CD14-positive monocyte (primary cell): ENCODE measurements around the gene GHRH. TPM values are rescaled to one million over a fixed set of nuclear protein-coding genes. Genes with fewer than 3 reads are reported as not detected.

Experiments
- DNase-seq, 3 donors: peaks; one replicate each; pipeline ENCODE4 v3.0.0-alpha.2; 2011 to 2022
- H2AFZ ChIP-seq: 2 replicates; pipeline ENCODE4 v1.6.0; 2012; ENCODE audit warnings: mild to moderate bottlenecking, low read depth, low read length, inconsistent platforms; ENCODE audit not compliant: insufficient read depth, poor library complexity, severe bottlenecking
- H3K27ac ChIP-seq, 2 donors: 1 replicate in 1 of 2; 2 replicates in 1 of 2; pipeline ENCODE4 v1.5.1; 2012 to 2013; ENCODE audit warnings: low read length in 2 of 2, control low read depth in 1 of 2, inconsistent platforms in 1 of 2, low read depth in 1 of 2, mild to moderate bottlenecking in 1 of 2
- H3K27me3 ChIP-seq, 2 donors: one replicate each; pipeline versions ENCODE4 v1.6.0 to v1.6.1; 2011 to 2013; ENCODE audit warnings: low read length in 2 of 2; ENCODE audit not compliant: control insufficient read depth in 2 of 2, insufficient read depth in 2 of 2
- H3K36me3 ChIP-seq, 2 donors: replicated peaks in 1 of 2; 1 replicate in 1 of 2; 2 replicates in 1 of 2; pipeline versions ENCODE4 v1.5.1 to v1.6.1; 2012 to 2013; ENCODE audit warnings: low read length in 2 of 2, control low read depth in 1 of 2, inconsistent platforms in 1 of 2, mild to moderate bottlenecking in 1 of 2; ENCODE audit not compliant: insufficient read depth in 2 of 2, control insufficient read depth in 1 of 2
- H3K4me1 ChIP-seq, 2 donors: 1 replicate in 1 of 2; 2 replicates in 1 of 2; pipeline versions ENCODE4 v1.5.1 to v1.6.1; 2012 to 2013; ENCODE audit warnings: low read length in 2 of 2, control low read depth in 1 of 2, inconsistent platforms in 1 of 2, mild to moderate bottlenecking in 1 of 2, moderate library complexity in 1 of 2; ENCODE audit not compliant: insufficient read depth in 2 of 2, control insufficient read depth in 1 of 2
- H3K4me2 ChIP-seq: replicated peaks from 2 replicates; pipeline ENCODE3; 2012; ENCODE audit warnings: low read length, moderate library complexity, mild to moderate bottlenecking; ENCODE audit not compliant: poor library complexity, severe bottlenecking; ENCODE audit errors: extremely low read depth
- H3K4me3 ChIP-seq, 3 experiments: fragments of 200-600 bp in 1 of 3; sonication (generic) in 1 of 3; replicated peaks in 1 of 3; 1 replicate in 2 of 3; 2 replicates in 1 of 3; pipeline ENCODE4 v1.5.1; 2011 to 2013; ENCODE audit warnings: low read length in 3 of 3, mild to moderate bottlenecking in 3 of 3, control low read depth in 2 of 3, low read depth in 2 of 3, inconsistent platforms in 1 of 3, moderate library complexity in 1 of 3
- H3K79me2 ChIP-seq: 2 replicates; pipeline ENCODE4 v1.6.0; 2012; ENCODE audit warnings: mild to moderate bottlenecking, control low read depth, inconsistent platforms, low read length, moderate library complexity; ENCODE audit not compliant: insufficient read depth
- H3K9ac ChIP-seq: 2 replicates; pipeline ENCODE4 v1.6.0; 2017; ENCODE audit warnings: low read length, mild to moderate bottlenecking; ENCODE audit not compliant: insufficient read depth, poor library complexity, severe bottlenecking
- H3K9me3 ChIP-seq, 2 donors: replicated peaks in 1 of 2; 1 replicate in 1 of 2; 2 replicates in 1 of 2; pipeline versions ENCODE4 v1.5.1 to v1.6.1; 2012 to 2013; ENCODE audit warnings: low read length in 2 of 2, control low read depth in 1 of 2; ENCODE audit not compliant: control insufficient read depth in 1 of 2, insufficient read depth in 1 of 2
- H4K20me1 ChIP-seq: 2 replicates; pipeline ENCODE4 v1.6.0; 2012; ENCODE audit warnings: mild to moderate bottlenecking, low read length, control low read depth, moderate library complexity; ENCODE audit not compliant: insufficient read depth
- H3K27ac Mint-ChIP-seq, 7 donors: one replicate each; pipeline ENCODE4 v1.8.0; 2020; ENCODE audit warnings: mild to moderate bottlenecking in 7 of 7, mixed read lengths in 7 of 7, moderate library complexity in 6 of 7, inconsistent platforms in 2 of 7
- H3K27me3 Mint-ChIP-seq, 3 donors: one replicate each; pipeline ENCODE4 v1.8.0; 2021 to 2022; ENCODE audit warnings: low read depth in 3 of 3, mild to moderate bottlenecking in 3 of 3, mixed read lengths in 3 of 3, moderate library complexity in 3 of 3, inconsistent platforms in 1 of 3
- H3K36me3 Mint-ChIP-seq, 2 donors: one replicate each; pipeline ENCODE4 v1.8.0; 2020; ENCODE audit warnings: mixed read lengths in 2 of 2, inconsistent platforms in 1 of 2, mild to moderate bottlenecking in 1 of 2
- H3K4me1 Mint-ChIP-seq: one replicate; pipeline ENCODE4 v1.8.0; 2020; ENCODE audit warnings: mild to moderate bottlenecking, mixed read lengths
- H3K4me3 Mint-ChIP-seq, 2 donors: one replicate each; pipeline ENCODE4 v1.8.0; 2020; ENCODE audit warnings: mild to moderate bottlenecking in 2 of 2, mixed read lengths in 2 of 2, moderate library complexity in 1 of 2
- H3K9me3 Mint-ChIP-seq, 7 donors: one replicate each; pipeline ENCODE4 v1.8.0; 2020 to 2022; ENCODE audit warnings: mixed read lengths in 7 of 7, mild to moderate bottlenecking in 6 of 7, moderate library complexity in 6 of 7, inconsistent platforms in 2 of 7
- CTCF ChIP-seq: fragments of 200-600 bp; IDR thresholded peaks from one replicate; pipeline ENCODE4 v1.8.0; 2022; ENCODE audit warnings: antibody characterized with exemption, mild to moderate bottlenecking
- WGBS: methylation state at CpG from one replicate; pipeline ENCODE4 v1.1.5; 2013; ENCODE audit warnings: missing lambda C conversion rate; ENCODE audit not compliant: insufficient coverage; 5-methylcytosine and 5-hydroxymethylcytosine counted together
- intact Hi-C, 2 donors: fragments of 100-400 bp; cut with micrococcal nuclease; formaldehyde crosslinking; loops; one replicate each; pipeline versions ENCODE4 v1.15.0 to v1.15.1; 2023
- polyA plus RNA-seq, 3 donors: library from polyadenylated mRNA; depleted of rRNA in 1 of 3; unstranded in 2 of 3; stranded (reverse) in 1 of 3; fragments of 300-500 nt in 2 of 3; fragments of >200 nt in 1 of 3; fragmentation: Illumina TruSeq in 2 of 3; gene quantifications; 1 replicate in 2 of 3; 2 replicates in 1 of 3; pipeline ENCODE4 v1.2.3, GENCODE V29; 2012 to 2021

GHRH gene
- polyA plus RNA-seq, 3 donors: not detected

GRCh38 chr20:37283530-37284195, 22.0 kb upstream of the GHRH start:
- peaks cover 18% of the 10 kb centered on the region for H3K4me1 Mint-ChIP-seq
- H3K4me2 ChIP-seq: no peak overlapping the region
- 98% methylated on average over 9 of the region's 9 CpGs for WGBS
- no peaks in the 10 kb centered on the region for H4K20me1 ChIP-seq
- no peak overlapping the region for H3K27ac ChIP-seq
- no peak overlapping the region for H3K9ac ChIP-seq
- H3K27ac Mint-ChIP-seq: no peak overlapping the region
- no peak for TF ChIP-seq CTCF
- H3K27me3 Mint-ChIP-seq: peaks cover 0 to 9% (median 5%) of the 10 kb centered on the region in 3 donors
- no peaks in the 10 kb centered on the region for H3K27me3 ChIP-seq
- H3K79me2 ChIP-seq: no peaks in the 10 kb centered on the region
- H3K36me3 ChIP-seq: no peaks in the 10 kb centered on the region
- H3K4me3 ChIP-seq: no peak overlapping the region
- intact Hi-C loops: no loop called here
- peaks cover 8 to 9% of the 10 kb centered on the region in 2 donors for H3K4me1 ChIP-seq
- no peaks in the 10 kb centered on the region for H3K9me3 ChIP-seq
- DNase-seq: no peak
- H3K36me3 Mint-ChIP-seq: peaks cover 3 to 5% of the 10 kb centered on the region in 2 donors
- peaks cover 0 to 5% (median 4%) of the 10 kb centered on the region in 7 donors for H3K9me3 Mint-ChIP-seq
- H2AFZ ChIP-seq: no peak overlapping the region
- H3K4me3 Mint-ChIP-seq: no peak overlapping the region

GRCh38 chr20:37282556-37282955, 20.9 kb upstream of the GHRH start:
- no peaks in the 10 kb centered on the region for H4K20me1 ChIP-seq
- no peak overlapping the region for H3K27ac ChIP-seq
- H2AFZ ChIP-seq: no peak overlapping the region
- Mint-ChIP-seq H3K27ac (no peak overlapping the region), H3K9me3 (no peaks in the 10 kb centered on the region), H3K4me3 (no peak overlapping the region), H3K36me3 (no peaks in the 10 kb centered on the region), H3K4me1 (peaks cover 8% of the 10 kb centered on the region), H3K27me3 (peaks cover 0 to 9% (median 5%) of the 10 kb centered on the region in 3 donors)
- intact Hi-C loops: no loop called here
- H3K4me2 ChIP-seq: no peak overlapping the region
- no peaks in the 10 kb centered on the region for H3K36me3 ChIP-seq
- DNase-seq: no peak
- H3K4me3 ChIP-seq: no peak overlapping the region
- H3K27me3 ChIP-seq: no peaks in the 10 kb centered on the region
- H3K4me1 ChIP-seq: peaks cover 3 to 4% of the 10 kb centered on the region in 2 donors
- TF ChIP-seq CTCF: no peak
- no peaks in the 10 kb centered on the region for H3K79me2 ChIP-seq
- WGBS: 100% methylated on average over 1 of the region's 6 CpGs
- H3K9me3 ChIP-seq: no peaks in the 10 kb centered on the region
- H3K9ac ChIP-seq: no peak overlapping the region
